Panc1 (cell line): ENCODE results near the gene DPPA5.

Experiments used
- SIN3A ChIP-seq: IDR thresholded peaks from 2 replicates; pipeline ENCODE4 v1.6.1; 2012; ENCODE audit warnings: low read depth, mild to moderate bottlenecking, low read length, moderate library complexity, borderline replicate concordance; ENCODE audit not compliant: insufficient read depth
- TF ChIP-seq, protein P1 (sequence below): fragments of 450-650 bp; IDR thresholded peaks from 2 replicates; pipeline ENCODE4 v1.5.1; 2017; ENCODE audit warnings: mild to moderate bottlenecking

DNA sequence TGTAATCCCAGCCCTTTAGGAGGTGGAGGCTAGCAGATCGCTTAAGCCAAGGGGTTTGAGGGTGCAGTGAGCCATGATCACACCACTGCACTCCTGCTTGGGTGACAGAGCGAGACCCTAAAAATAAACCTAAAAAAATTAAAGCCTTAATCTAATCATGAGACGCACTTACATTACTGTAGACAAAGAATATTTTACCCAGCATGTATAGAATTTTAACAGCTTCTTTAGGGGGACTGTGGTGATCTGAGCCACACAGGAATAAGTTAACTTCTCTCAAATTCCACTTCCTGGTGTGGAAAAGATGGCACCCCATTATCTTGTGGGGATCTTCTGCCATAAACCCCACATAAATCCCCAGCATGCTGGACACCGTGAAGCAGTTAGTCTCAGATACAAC is 17.9 kb upstream of the DPPA5 start:
- TF ChIP-seq, protein P1, sequence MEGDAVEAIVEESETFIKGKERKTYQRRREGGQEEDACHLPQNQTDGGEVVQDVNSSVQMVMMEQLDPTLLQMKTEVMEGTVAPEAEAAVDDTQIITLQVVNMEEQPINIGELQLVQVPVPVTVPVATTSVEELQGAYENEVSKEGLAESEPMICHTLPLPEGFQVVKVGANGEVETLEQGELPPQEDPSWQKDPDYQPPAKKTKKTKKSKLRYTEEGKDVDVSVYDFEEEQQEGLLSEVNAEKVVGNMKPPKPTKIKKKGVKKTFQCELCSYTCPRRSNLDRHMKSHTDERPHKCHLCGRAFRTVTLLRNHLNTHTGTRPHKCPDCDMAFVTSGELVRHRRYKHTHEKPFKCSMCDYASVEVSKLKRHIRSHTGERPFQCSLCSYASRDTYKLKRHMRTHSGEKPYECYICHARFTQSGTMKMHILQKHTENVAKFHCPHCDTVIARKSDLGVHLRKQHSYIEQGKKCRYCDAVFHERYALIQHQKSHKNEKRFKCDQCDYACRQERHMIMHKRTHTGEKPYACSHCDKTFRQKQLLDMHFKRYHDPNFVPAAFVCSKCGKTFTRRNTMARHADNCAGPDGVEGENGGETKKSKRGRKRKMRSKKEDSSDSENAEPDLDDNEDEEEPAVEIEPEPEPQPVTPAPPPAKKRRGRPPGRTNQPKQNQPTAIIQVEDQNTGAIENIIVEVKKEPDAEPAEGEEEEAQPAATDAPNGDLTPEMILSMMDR = no peak
- no peak for TF ChIP-seq SIN3A
